ENCODE data around the gene DYNLT1. TPM values are rescaled to one million over a fixed set of nuclear protein-coding genes. Genes with fewer than 3 reads are reported as not detected.

Gene DYNLT1
- total and polyA plus RNA-seq, 9 of the 15 experiments (the other 6 are each of a cell fraction or from before 2014, with no cell fraction given) = 42.2 to 583 (median 127) TPM

GRCh38 chr6:158644231-158645063 lies at the start of gene DYNLT1 (continued):
- no peak for TF ChIP-seq TSC22D4 (tag; IDR thresholded peaks at IDR 0.05)
- peak; percentile 60; the same call in 1 of the 2 replicates for TF ChIP-seq BCOR (IDR thresholded peaks at IDR 0.05)
- TF ChIP-seq ZC3H8 (IDR thresholded peaks at IDR 0.05) = no peak
- TF ChIP-seq CREB1 (IDR thresholded peaks at IDR 0.05) = peak; percentile 48; the same call in 1 of the 2 replicates
- TF ChIP-seq CREB1 (CRISPR knock-in tag; IDR thresholded peaks at IDR 0.05) = peak; percentile 53
- peak; percentile 91 for TF ChIP-seq NFRKB (IDR thresholded peaks at IDR 0.05; ENCODE audit: low read depth)
- no peak for TF ChIP-seq BRF2 (IDR thresholded peaks at IDR 0.05; ENCODE audit: borderline replicate concordance, insufficient read depth, insufficient read length)
- TF ChIP-seq ARHGAP35 (IDR thresholded peaks at IDR 0.05; ENCODE audit: partially characterized antibody) = no peak
- TF ChIP-seq ZNF146 (CRISPR knock-in tag; IDR thresholded peaks at IDR 0.05; ENCODE audit: unreplicated experiment) = no peak
- no peak for TF ChIP-seq ZNF445 (CRISPR knock-in tag; IDR thresholded peaks at IDR 0.05; ENCODE audit: low read depth)
- TF ChIP-seq DIDO1 (tag; IDR thresholded peaks at IDR 0.05; ENCODE audit: low read depth) = peak; percentile 39; the same call in 1 of the 2 replicates
- TF ChIP-seq DPF2 (IDR thresholded peaks at IDR 0.05) = peak; percentile 55; the same call in 1 of the 2 replicates
- TF ChIP-seq RBM22 (IDR thresholded peaks at IDR 0.05; ENCODE audit: low read depth, low read length, poor library complexity, severe bottlenecking) = peak; percentile 62
- no peak for TF ChIP-seq ARID3A (IDR thresholded peaks at IDR 0.05; ENCODE audit: borderline replicate concordance, low read depth, low read length)
- peak; percentile 76; the same call in 1 of the 2 replicates for TF ChIP-seq HNRNPL (IDR thresholded peaks at IDR 0.05; ENCODE audit: low read depth, low read length)
- TF ChIP-seq ZBTB1 (CRISPR knock-in tag; IDR thresholded peaks at IDR 0.05; ENCODE audit: borderline replicate concordance, low read depth) = peak; percentile 82; the same call in 1 of the 2 replicates
- peak; percentile 95 for TF ChIP-seq POLR2B (IDR thresholded peaks at IDR 0.05; ENCODE audit: low read depth, partially characterized antibody)
- no peak for TF ChIP-seq HINFP (tag; conservative IDR thresholded peaks at IDR 0.05; ENCODE audit: low read depth)
- no peak for TF ChIP-seq ZNF282 (CRISPR knock-in tag; IDR thresholded peaks at IDR 0.05)
- TF ChIP-seq CCNT2 (IDR thresholded peaks at IDR 0.05; ENCODE audit: borderline replicate concordance, extremely low read depth, insufficient read length, low read depth, low read length) = peak; percentile 79
- no peak for TF ChIP-seq ZNF76 (CRISPR knock-in tag; IDR thresholded peaks at IDR 0.05; ENCODE audit: borderline replicate concordance)
- TF ChIP-seq TCF7L2 (IDR thresholded peaks at IDR 0.05; ENCODE audit: low read depth, low read length) = no peak
- peak; percentile 28 for TF ChIP-seq ZFP36 (IDR thresholded peaks at IDR 0.05; ENCODE audit: low read depth, low read length, partially characterized antibody)
- peak; percentile 88 for TF ChIP-seq MYC (IDR thresholded peaks at IDR 0.05; ENCODE audit: low read depth, low read length)
- TF ChIP-seq MYC (CRISPR knock-in tag; IDR thresholded peaks at IDR 0.05; ENCODE audit: borderline replicate concordance, low read depth) = peak; percentile 92; the same call in 1 of the 2 replicates
